Left ventricle myocardium inferior (tissue), 1 donor: ENCODE results near the gene SDK1. TPM values are rescaled to one million over a fixed set of nuclear protein-coding genes. Genes with fewer than 3 reads are reported as not detected.
"Not testable (repeated sequence)": the region's sequence is repeated elsewhere in the genome, so short reads cannot be mapped to it uniquely, and the experiment has no call there.

Experiments used
- DNase-seq: peaks from one replicate; pipeline ENCODE4 v3.0.0-alpha.2; 2020
- H3K27ac ChIP-seq: fragments of 200-600 bp; replicated peaks from 2 replicates; pipeline ENCODE4 v1.8.0; 2021
- H3K27me3 ChIP-seq: fragments of 200-600 bp; 2 replicates; pipeline ENCODE4 v1.8.0; 2021; ENCODE audit warnings: low read depth
- H3K36me3 ChIP-seq: fragments of 200-600 bp; 2 replicates; pipeline ENCODE4 v1.8.0; 2021
- H3K4me1 ChIP-seq: fragments of 200-600 bp; 2 replicates; pipeline ENCODE4 v1.8.0; 2021
- H3K4me3 ChIP-seq: fragments of 200-600 bp; 2 replicates; pipeline ENCODE4 v1.8.0; 2021; ENCODE audit warnings: mild to moderate bottlenecking, moderate library complexity
- H3K9me3 ChIP-seq: fragments of 200-600 bp; replicated peaks from 2 replicates; pipeline ENCODE4 v1.8.0; 2021
- CTCF ChIP-seq: fragments of 200-600 bp; IDR thresholded peaks from 2 replicates; pipeline ENCODE4 v1.8.0; 2021; ENCODE audit warnings: antibody characterized with exemption, mild to moderate bottlenecking, borderline replicate concordance
- intact Hi-C: fragments of 100-400 bp; cut with micrococcal nuclease; formaldehyde crosslinking; loops from one replicate; pipeline ENCODE4 v1.11.0; 2022
- total RNA-seq: library from RNA; stranded (reverse); fragmentation: NEBNext Ultra II Directional; extraction: Animal tissue kit (Norgen Biotek cat#: 25700); gene quantifications from one replicate; pipeline ENCODE4 v1.2.1, GENCODE V29; 2021
- donor health status: DM: no; HTN: yes; CAD: no; lungs with severe emphysema.

SDK1 gene
- total RNA-seq, 1 donor from 2014 or later, result 1.3 TPM

DNA sequence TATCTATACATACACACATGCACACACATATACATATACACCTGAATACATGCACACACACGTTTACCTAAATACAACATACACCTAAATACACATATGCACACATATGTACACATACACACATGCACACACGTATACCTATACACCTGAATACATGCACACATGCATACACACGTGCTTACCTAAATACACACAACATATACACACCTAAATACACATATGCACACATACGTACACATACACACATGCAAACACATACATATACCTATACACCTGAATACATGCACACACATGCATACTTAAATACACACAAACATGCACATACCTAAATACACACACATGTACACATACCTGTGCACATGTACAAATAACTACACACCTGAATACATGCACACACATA is 947.2 kb downstream of the SDK1 start:
- no peak for TF ChIP-seq CTCF
- DNase-seq, result no peak
- H3K9me3 ChIP-seq, result peaks cover 33% of the 10 kb centered on the region
- no peak overlapping the region for H3K4me3 ChIP-seq
- H3K4me1 ChIP-seq, result no peaks in the 10 kb centered on the region
- no peak overlapping the region for H3K27ac ChIP-seq
- intact Hi-C loops, result no loop called here
- H3K36me3 ChIP-seq, result no peaks in the 10 kb centered on the region
- H3K27me3 ChIP-seq, result no peaks in the 10 kb centered on the region

GRCh38 chr7:4249241-4249640 is 948.2 kb downstream of the SDK1 start:
- intact Hi-C loops, result no loop called here
- Histone ChIP-seq H3K27me3 (no peaks in the 10 kb centered on the region), H3K4me3 (no peak overlapping the region), H3K27ac (no peak overlapping the region), H3K9me3 (peaks cover 38% of the 10 kb centered on the region), H3K36me3 (no peaks in the 10 kb centered on the region), H3K4me1 (no peaks in the 10 kb centered on the region)
- no peak for DNase-seq
- TF ChIP-seq CTCF, result no peak

- no peak for DNase-seq
- Histone ChIP-seq H3K4me3 (no peak overlapping the region), H3K27ac (no peak overlapping the region), H3K4me1 (no peaks in the 10 kb centered on the region), H3K36me3 (no peaks in the 10 kb centered on the region), H3K27me3 (no peaks in the 10 kb centered on the region), H3K9me3 (peaks cover 38% of the 10 kb centered on the region)
- TF ChIP-seq CTCF, result no peak
- intact Hi-C loops, result no loop called here
Observed at GRCh38 chr7:4255336-4255735, 954.3 kb downstream of the SDK1 start.

- no peak for DNase-seq
- Histone ChIP-seq H3K9me3 (peaks cover 34% of the 10 kb centered on the region), H3K4me1 (no peaks in the 10 kb centered on the region), H3K4me3 (no peak overlapping the region), H3K27ac (no peak overlapping the region), H3K27me3 (no peaks in the 10 kb centered on the region), H3K36me3 (no peaks in the 10 kb centered on the region)
- TF ChIP-seq CTCF, result no peak
- intact Hi-C loops, result no loop called here
Observed at GRCh38 chr7:4256286-4256685, 955.2 kb downstream of the SDK1 start.

- TF ChIP-seq CTCF, result no peak
- no peaks in the 10 kb centered on the region for H3K4me1 ChIP-seq
- peaks cover 4% of the 10 kb centered on the region for H3K27me3 ChIP-seq
- peaks cover 23% of the 10 kb centered on the region for H3K9me3 ChIP-seq
- intact Hi-C loops, result no loop called here
- H3K36me3 ChIP-seq, result no peaks in the 10 kb centered on the region
- no peak overlapping the region for H3K4me3 ChIP-seq
- DNase-seq, result no peak
- no peak overlapping the region for H3K27ac ChIP-seq
Observed at GRCh38 chr7:4257146-4258111, 956.4 kb downstream of the SDK1 start.

DNA sequence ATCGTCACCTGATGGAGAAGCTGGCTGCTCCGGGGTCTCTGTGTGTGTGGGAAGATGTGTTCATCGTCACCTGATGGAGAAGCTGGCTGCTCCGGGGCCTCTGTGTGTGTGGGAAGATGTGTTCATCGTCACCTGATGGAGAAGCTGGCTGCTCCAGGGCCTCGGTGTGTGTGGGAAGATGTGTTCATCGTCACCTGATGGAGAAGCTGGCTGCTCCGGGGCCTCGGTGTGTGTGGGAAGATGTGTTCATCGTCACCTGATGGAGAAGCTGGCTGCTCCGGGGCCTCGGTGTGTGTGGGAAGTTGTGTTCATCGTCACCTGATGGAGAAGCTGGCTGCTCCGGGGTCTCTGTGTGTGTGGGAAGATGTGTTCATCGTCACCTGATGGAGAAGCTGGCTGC is 959.1 kb downstream of the SDK1 start:
- intact Hi-C loops, H3K4me1 ChIP-seq, H3K27ac ChIP-seq, H3K4me3 ChIP-seq, H3K9me3 ChIP-seq, DNase-seq, H3K36me3 ChIP-seq, H3K27me3 ChIP-seq: not testable (repeated sequence)
